NCI-H526 (cell line): ENCODE results near the gene HELT.
"Not testable (repeated sequence)": the region's sequence is repeated elsewhere in the genome, so short reads cannot be mapped to it uniquely, and the experiment has no call there.

Source experiments
- DNase-seq, 2 experiments: peaks; one replicate each; lab custom pipeline; 2025; lab: John Stamatoyannopoulos, UW

The HELT gene

GRCh38 chr4:185017964-185018772, at the start of gene HELT:
Gene HELT (plus strand): TSS chr4:185018490. CDS start chr4:185018929, 439 bp downstream.
- DNase-seq, result peak in 1 of 2 experiments; percentile 53

- no peak for DNase-seq
Measured at GRCh38 chr4:184968784-184969201, 49.5 kb upstream of the HELT start.

- no peak for DNase-seq
Measured at GRCh38 chr4:184969610-184970009, 48.7 kb upstream of the HELT start.

- DNase-seq, result no peak
Measured at GRCh38 chr4:184972991-184973390, 45.3 kb upstream of the HELT start.

DNA sequence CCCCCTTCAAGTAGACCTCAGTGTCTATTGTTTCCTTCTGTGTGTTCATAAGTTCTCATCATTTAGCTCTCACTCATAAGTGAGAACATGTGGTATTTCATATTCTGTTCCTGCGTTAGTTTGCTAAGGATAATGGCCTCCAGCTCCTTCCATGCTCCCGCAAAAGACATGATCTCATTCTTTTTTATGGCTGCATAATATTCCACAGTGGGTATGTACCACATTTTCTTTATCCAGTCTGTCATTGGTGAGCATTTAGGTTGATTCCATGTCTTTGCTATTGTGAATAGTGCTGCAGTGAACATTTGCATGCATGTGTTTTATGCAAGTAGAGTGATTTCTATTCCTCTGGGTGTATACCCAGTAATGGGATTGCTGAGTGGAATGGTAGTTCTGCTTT, 41.9 kb upstream of the HELT start:
- not testable (repeated sequence) for DNase-seq

GRCh38 chr4:184977747-184978146, 40.5 kb upstream of the HELT start:
- no peak for DNase-seq

- no peak for DNase-seq
Measured at GRCh38 chr4:184978211-184978610, 40.1 kb upstream of the HELT start.

DNA sequence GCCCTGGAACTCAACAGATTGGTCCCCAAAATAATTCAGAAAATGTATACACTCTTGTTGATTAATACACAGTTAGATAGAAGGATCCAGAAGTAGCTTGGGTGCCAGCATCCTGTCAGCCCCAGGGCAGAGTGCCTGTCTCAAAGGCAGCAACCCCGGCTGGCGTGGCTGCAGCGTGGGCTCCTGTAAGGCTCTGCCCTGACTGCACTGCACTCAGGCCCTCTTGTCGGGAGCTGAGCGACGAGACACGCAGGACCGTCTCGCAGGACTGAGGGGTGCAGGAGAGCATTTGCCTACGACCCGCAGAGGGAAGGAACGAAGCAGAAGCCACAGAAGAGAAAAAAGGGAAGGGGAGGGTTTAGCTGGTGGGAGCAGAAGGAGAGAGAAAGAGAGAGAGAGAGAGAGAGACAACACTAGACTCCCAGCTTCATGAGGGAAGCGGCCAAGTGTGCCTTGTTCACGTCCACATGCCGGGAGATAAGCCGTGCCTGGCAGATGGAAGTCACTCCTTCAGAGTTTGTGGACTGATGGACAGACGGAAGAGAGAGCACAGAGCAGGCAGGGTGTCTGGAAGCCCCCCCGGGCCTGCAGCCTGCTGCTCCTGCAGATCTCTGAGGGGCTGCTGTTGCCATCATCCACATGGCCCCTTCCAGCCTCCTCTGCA, 38.7 kb upstream of the HELT start:
- DNase-seq, result no peak

DNA sequence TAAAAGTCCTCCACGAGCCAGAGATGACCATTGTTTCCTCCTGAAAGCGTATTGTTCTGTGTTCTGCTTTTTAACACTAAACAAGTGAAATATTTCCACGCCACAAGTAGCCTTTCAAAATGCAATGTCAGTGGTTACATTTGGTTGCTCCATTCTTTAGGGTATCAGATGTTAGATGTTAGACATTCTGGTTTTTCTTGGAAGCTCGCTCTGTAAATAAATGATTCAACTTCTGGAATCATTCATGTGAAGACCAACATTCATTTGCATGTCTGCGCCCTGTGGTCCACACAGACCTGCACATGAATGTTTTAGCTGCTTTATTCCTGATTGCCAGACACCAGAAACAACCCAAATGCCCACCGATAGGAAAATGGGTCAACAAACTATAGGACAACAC, 38.0 kb upstream of the HELT start:
- DNase-seq, result peak; percentile 30 to 57

DNA sequence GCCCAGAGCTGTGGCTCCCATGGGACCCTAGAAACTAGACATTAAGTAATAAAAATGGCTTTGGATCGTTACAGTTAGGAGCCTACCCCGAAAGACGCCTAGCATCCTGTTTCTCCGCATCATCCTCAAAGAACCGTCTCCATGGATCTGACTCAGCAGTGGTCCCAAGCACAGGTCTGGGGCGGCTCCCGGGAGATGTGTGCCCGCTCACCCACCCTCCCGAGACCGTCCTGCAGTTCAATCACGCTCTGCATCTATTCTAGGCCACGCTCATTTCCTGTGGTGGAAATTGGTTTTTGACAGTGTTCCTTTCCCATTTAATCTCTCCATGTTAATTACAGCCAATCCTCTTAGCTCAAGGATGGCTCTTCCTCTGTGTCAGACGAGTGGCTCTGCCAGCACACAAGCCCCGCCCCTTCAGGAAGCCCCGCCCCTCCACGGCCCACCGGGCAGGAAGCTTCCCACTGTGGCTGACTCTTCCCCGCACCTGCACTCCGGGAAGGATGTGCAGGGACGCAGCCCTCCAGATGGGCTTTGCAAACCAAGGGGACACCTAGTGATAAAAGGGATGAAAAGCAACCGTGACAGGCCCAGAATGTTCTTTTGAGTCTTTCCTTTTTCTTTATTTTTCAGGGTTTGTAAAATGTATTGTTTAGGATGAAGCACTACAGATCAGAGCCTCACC, 34.5 kb upstream of the HELT start:
- peak; percentile 72 to 86 for DNase-seq

DNA sequence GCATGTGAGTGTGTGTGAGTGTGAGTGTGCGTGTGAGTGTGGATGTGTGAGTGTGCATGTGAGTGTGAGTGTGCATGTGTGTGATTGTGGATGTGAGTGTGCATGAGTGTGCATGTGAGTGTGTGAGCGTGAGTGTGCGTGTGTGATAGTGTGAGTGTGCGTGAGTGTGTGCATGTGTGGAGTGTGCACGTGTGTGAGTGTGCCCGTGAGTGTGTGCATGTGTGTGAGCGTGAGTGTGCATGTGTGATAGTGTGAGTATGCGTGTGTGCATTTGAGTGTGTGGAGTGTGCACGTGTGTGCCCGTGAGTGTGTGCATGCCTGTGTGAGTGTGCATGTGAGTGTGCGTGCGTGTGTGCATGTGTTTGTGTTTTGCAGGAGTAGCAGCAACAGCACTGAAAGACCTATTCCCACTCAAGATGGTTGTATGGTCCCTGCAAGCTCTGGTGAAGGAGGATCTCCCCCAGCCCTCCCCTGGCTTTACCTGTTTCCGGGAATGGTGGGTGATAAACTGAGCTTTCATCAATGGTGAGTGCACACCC, 30.7 kb upstream of the HELT start:
- DNase-seq, result no peak

DNA sequence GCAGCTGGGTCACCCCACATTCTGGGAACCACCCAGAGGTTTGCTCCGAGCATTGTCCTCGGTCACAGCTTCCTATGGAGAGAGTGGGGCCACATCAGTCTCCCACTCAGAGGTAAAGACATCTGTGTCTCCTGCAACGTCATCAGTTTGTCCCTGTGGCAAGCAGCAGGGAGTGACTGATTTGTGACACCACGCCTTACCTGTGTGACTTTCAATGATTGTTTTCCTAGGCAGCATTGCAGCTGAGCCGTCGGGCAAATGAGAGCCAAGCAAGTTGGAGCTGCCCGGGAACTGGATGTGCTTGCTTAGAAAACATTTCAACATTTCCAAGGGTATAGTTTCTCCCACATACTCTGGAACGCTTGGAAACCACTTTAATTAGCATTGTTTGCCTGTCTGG, 29.7 kb upstream of the HELT start:
- DNase-seq, result no peak

- not testable (repeated sequence) for DNase-seq
Measured at GRCh38 chr4:184989283-184989682, 29.0 kb upstream of the HELT start.

DNA sequence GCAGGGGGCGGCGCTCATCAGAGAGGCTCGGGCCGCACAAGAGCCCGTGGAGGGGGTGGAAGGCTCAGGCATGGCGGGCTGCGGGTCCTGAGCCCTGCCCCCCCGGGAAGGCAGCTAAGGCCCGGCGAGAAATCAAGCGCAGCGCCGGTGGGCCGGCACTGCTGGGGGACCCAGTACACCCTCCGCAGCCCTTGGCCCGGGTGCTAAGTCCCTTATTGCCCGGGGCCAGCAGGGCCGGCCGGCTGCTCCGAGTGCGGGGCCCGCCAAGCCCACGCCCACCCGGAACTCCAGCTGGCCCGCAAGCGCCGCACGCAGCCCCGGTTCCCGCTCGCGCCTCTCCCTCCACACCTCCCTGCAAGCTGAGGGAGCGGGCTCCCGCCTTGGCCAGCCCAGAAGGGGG, 28.2 kb upstream of the HELT start:
- DNase-seq, result not testable (repeated sequence)

GRCh38 chr4:184991860-184992259, 26.4 kb upstream of the HELT start:
- no peak for DNase-seq

DNA sequence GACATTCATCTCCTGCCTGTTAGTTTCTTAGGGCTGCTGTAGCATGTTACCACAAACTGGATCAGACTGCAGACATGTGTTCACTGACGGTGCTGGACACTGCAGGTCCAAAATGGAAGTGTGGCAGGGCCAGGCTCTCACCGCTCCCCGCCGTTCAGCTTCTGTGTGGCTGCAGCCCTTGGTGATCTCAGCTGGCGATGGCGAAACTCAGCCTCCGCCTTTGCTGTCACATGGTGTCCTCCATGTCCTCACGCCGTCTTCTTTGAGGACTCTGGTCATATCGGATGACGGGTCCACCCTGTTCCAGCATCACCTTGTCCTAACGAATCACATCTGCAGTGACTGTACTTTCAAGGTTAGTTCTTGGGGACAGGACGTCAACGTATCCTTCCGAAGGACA, 25.9 kb upstream of the HELT start:
- DNase-seq, result no peak

DNA sequence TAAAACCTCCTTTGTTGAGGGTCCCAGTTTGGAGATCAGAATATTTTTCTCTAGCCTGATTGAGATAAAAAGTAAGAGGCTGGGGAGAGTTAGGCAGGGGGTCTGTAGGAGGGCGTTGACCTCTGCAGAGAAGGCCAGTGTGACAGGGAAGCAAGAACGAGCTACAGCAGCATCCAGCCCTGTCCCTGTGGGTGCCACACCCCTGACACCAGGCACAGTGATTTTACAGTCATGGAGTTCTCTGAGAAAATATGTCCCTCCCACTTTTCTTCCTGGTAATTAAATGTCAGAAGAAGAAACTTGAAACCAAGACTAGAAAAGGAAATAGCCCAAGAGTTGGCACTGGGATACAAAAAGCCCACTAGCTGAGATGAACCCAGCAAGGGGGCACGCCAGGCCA, 25.0 kb upstream of the HELT start:
- no peak for DNase-seq

- no peak for DNase-seq
Measured at GRCh38 chr4:184994010-184994622, 24.2 kb upstream of the HELT start.

DNA sequence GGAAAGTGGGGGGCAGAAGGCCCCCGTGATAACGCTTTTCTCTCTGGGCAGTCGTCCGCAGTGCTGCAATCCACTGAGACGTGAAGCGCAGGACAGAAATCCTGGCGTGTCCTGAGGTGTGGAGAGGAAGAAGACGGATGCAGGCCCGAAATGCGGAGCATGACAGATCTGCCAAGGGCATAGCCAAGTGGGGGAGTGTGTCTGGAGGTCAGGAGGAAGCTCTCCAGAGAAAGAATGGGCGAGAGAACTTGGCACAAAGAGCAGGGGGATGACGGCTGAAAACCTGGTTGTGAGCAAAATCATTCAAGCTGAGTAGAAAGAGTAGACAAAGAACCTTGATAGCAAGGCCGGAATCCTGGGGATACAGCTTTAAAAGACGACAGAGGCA, 23.7 kb upstream of the HELT start:
- DNase-seq, result no peak

GRCh38 chr4:184997656-184998055, 20.6 kb upstream of the HELT start:
- DNase-seq, result not testable (repeated sequence)

DNA sequence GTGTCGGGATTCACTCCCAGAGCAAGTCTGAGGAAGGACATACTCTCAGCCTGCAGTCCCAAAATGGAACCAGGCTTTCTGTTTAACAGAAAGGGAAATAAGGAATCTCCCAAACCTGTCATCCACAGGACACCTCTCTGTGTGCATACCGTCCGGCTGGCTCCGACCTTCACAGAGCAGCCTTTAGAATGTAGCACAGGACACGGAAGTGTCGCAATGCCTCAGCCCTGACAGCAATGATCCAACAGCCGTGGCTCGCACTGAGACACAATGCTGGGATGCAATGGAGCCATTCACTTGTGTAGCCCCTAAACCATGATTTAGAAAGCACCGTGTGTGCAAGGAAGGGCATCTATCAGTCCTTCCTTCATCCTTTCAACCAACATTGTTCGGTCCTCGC, 15.5 kb upstream of the HELT start:
- DNase-seq, result no peak
